Measurements from ENCODE around the gene NDUFS3.
"Not testable (repeated sequence)": the region's sequence is repeated elsewhere in the genome, so short reads cannot be mapped to it uniquely, and the experiment has no call there.

Gene NDUFS3

DNA sequence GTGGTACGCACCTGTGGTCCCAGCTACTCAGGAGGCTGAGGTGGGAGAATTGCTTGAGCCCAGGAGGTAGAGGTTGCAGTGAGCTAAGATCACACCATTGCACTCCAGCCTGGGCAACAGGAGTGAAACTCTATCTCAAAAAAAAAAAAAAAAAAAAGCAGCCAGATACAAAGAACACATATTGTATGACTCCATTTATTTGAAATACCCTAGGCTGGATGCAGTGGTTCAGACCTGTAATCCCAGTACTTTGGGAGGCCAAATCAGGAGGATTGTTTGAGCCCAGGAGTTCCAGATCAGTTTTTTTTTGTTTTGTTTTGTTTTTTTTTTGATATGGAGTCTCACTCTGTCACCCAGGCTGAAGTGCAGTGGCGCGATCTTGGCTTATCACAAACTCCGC lies 16.5 kb upstream of the NDUFS3 start:
- DNase-seq, result not testable (repeated sequence)

DNA sequence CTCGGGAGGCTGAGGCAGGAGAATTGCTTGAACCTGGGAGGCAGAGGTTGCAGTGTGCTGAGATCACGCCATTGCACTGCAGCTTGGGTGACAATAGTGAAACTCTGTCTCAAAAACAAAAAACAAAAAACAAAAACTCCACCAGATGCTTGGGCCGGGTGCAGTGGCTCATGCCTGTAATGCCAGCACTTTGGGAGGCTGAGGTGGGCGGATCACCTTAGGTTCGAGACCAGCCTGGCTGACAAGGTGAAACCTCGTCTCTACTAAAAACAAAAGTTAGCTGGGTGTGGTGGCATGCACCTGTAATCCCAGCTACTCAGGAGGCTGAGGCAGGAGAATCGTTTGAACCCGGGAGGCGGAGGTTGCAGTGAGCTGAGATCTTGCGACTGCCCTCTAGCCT lies 14.5 kb upstream of the NDUFS3 start:
- not testable (repeated sequence) for DNase-seq

DNA sequence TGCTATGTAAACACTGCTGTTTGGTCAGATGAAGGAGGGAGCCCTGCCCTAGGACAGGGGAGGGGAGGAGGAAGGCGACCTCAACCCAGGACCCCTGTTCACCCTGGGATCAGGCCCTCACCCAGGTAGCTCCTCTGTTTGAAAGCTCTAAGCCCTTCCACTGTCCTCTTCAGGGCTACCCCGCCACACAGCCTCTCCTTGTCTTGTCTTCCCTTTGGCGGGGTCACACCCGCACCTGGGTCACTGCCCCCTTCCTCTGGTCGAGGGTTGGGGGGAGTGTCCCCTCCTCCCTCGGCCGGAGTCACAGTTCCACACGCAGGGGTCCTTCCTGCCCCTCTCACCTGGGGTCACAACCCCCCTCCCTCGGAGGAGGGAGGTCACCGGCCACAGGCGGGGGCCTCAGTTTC lies 13.9 kb upstream of the NDUFS3 start:
- DNase-seq, result peak; percentile 20

DNA sequence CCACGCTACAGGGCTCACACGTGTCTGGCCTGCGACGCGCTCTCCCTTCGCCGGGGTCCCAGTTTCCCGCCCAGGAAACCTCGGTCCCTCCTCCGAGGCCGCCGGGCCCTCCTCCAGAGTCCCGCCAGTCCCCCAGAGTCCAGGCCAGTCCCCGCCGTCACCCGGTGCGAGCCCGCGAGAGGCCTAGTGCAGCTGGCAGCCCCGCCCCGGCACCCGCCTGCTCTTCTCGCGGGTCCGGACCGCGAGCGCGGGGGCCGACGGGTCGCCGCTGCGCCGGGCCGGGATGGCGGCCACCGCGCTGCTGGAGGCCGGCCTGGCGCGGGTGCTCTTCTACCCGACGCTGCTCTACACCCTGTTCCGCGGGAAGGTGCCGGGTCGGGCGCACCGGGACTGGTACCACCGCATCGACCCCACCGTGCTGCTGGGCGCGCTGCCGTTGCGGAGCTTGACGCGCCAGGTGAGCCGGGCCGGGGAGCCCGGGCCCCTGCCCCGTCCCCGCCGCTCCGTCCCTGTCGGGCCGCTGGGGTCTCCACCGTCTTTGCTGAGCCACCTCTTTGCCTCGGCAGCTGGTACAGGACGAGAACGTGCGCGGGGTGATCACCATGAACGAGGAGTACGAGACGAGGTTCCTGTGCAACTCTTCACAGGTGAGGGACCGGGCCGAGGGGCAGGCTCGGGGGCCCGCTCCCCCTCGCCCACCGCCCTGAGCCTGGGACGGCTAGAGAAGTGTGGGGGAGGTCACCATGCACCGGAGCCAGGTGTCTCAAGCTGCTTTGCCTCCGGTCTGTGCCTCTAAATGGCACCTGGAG lies 13.3 kb upstream of the NDUFS3 start, which contains the start of gene PTPMT1:
Gene PTPMT1, plus strand, starts transcription at position 260 of the 809 bp plus-strand sequence. Its CDS starts 24 bp downstream, at position 284.
- DNase-seq, result peak; percentile 93

DNA sequence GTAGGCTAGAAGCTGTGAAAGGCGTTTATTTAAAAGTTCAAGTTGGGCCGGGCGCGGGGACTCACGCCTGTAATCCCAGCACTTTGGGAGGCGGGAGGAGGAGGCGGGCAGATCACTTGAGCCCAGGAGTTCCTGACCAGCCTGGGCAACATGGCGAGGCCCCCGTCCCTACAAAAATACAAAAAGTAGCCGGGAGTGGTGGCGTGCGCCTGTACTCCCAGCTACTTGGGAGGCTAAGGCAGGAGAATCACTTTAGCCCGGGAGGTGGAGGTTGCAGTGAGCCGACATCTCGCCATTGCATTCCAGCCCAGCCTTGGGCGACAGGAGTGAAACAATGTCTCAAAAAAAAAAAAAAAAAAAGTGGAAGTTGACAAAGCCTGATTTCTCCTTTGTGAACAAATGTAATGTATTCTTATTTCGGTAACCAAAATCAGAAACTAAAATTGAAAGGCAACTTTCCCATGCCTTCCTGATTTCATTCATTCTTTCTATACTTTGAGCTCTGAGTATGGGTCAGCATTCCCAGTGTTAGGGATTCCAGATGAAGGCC lies 12.7 kb upstream of the NDUFS3 start:
- peak; percentile 51 for DNase-seq

DNA sequence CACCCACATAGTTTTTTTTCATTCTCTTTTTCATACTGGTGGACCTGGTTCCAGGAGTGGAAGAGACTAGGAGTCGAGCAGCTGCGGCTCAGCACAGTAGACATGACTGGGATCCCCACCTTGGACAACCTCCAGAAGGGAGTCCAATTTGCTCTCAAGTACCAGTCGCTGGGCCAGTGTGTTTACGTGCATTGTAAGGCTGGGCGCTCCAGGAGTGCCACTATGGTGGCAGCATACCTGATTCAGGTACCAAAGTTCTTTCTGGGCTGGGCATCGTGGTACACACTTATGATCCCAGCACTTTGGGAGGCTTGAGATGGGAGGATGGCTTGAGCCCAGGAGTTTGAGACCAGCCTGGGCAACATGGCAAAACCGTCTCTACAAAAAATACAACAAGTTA lies 9.2 kb upstream of the NDUFS3 start:
- DNase-seq, result no peak

DNA sequence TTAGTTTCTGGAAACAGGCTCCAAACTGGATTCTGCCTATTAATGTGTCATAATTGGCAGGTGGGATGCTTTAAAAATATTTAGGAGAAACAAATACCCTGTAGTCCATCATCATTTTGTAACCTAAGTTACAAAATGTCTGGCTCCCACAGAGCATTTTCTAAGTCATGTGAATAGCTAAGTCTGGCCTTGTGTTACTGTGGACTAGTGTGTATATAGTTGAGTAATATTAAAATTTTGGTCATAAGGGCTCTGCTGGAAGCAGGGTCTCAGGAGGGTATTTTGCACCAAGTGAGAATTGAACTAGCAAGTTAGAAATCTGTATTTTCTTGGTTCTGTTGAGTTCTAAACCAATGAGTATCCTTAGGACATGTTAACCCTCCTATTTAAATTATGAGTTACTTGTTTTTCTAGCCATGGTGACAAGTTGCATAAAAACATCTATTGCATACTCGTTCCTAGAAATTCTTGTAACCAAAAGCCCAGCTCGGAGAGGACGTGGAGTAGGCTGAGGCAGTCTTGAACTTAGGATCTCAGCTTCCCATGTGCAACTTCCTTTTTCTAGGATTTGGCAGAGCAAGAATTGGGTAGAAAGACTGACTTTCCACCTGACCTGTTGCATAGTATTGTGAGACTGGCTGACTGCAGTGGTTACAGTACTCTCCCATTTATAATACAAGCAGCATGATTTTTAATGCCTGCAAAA lies 8.1 kb upstream of the NDUFS3 start:
- no peak for DNase-seq

DNA sequence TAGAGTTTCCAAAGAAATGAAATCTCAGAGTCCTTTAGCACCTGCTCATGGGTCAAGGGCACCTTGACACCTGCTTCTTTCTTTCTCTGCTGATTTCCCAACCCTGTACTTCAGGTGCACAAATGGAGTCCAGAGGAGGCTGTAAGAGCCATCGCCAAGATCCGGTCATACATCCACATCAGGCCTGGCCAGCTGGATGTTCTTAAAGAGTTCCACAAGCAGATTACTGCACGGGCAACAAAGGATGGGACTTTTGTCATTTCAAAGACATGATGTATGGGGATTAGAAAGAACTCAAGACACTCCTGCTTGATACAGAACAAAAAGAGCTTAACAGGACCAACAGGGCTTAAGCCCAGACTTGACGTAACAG lies 7.5 kb upstream of the NDUFS3 start:
- DNase-seq, result no peak

DNA sequence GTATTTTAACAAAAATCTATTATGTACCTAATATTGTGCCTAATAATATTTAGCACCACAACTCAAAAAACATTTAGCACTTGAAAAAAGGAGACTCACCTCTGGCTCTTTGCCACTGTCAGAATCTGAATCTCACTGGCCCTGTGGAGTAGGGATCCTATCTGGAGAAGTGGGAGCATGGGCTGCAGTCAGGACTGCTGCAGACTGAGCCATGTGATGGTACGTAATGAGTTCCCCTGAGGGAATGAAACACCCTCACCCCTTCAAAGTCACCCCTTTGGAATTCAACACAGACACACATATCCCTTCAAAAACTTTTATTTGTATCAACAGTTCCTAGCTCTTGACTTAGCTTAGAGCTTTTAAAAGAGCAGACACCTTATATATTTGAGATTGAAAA lies 7.0 kb upstream of the NDUFS3 start:
- no peak for DNase-seq

DNA sequence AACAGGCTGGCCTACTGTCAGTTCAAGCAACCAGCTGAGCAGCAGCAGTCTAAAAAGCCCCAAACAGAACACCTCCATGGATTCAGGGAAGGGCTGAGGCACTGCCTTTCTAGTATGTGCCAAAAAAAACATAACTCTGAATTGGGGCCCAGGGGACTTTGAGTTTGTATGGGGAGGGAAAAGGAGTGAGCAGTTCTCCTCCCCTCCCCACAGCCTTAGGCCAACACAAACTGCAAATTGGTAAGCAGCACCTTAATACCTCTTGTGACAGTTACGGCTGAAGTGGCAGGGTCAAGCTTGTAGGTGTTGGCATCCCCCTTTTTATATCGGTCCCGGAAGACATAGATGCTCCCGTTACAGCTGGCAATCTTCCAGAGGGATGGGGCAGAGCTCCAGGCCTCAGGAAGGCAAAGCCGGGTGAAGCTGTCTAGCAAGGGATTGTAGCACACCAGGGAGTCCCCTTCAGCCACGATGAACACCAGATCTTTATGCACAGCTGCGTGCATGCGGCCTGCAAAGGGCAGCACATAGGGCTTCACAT lies 6.1 kb upstream of the NDUFS3 start:
- no peak for DNase-seq

DNA sequence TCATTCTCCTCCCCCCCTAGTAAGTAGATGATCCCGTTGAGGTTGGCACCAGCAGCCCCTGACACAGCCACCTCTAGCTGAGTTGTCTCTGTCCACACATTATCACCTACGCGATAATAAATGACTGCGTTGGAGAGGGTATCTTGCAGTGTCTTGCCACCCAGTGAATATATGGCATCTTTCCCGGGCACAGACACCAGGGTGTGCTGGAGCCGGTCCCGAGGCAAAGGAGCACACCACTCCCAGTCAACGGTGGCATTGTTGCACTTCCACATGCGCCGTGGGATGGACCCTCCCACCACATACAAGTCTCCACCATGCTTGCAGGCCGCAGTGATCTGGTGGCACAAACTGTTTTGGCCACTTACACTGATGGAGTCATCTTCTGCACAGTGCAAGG lies 5.6 kb upstream of the NDUFS3 start:
- no peak for DNase-seq

DNA sequence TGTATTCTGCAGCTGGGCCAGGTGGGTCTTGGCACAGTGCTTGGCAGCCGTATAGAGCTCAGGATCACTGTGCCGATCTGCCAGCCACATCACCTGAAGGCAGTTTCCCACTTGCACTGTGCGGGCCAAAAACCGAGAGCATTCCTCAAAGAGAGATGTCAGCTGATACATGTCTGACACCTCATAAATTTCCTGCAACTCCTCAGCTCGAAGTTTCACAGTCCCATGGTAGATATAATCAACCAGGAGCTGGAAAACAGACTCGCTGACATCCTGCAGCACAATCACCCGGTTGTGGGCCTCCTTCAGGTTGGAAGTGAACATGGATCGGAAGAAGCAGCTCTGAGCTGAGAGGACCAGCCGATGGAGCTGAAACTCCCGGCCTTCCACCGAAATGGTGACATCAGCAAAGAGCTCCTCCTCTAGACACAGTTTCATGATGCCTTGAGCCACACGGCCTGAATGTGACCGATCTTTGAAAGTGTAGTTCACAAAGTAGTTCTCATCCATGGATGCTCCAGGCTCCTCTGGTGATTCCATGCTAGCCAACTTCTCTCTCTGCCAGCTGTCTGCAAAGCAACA lies 1.3 kb upstream of the NDUFS3 start:
- no peak for DNase-seq

DNA sequence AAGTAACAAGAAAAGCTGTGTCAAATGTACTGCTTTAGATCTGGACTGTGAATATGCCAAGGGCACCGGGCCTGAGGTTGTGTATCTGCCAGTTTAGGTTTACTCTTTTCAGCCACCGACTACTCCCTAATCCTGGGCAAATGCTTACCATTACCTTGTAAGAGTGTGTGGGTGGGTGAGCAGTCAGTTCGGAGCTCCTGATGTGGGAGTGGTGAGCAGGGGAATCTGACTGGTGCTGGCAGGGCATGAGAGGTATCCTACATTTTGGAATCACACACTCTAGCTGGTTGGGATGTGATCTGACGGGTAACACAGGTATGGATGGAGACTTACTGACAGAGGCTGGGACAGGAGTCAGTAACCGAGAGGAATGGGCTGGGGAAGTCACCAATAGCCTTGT lies 5.0 kb downstream of the NDUFS3 start:
- DNase-seq, result no peak

DNA sequence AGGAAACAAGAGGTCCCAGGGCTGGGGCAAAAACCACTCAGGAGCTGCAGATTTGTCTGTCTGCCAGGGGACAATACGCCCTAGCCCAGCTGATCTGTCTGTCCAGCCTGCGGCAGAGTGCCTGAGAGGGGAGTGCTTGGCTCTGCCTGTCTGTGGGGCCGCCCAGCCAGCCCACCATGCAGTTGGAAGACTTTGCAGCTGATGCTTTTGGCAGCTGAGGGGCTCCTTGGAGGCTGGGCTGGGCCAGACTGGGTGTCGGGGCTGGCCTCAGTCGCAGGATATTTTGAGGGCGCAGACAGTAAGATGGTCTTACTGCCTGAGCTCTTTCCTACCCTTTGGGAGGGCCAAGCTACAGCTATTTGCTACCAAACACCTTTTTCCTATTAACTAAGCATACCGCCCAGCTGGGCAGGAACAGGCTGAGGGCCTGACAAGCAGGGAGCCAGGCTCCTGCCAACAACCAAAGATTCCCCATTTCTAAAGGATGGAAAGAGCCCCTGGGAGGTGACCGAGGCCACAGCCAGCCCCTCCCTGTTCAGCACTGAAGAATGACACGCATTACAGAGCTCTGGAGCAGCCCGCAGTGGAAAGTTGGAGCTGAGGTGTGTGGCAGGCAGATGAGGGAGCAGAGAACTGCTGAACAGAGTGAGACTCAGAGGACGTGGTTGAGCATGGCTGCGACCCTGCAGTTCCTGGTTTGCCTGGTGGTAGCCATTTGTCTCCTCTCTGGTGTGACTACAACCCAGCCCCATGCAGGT lies 7.4 kb downstream of the NDUFS3 start, which contains the start of gene FAM180B:
Gene FAM180B, plus strand, starts transcription at position 581 of the 758 bp plus-strand sequence. Its CDS starts 91 bp downstream, at position 672.
- DNase-seq, result no peak

DNA sequence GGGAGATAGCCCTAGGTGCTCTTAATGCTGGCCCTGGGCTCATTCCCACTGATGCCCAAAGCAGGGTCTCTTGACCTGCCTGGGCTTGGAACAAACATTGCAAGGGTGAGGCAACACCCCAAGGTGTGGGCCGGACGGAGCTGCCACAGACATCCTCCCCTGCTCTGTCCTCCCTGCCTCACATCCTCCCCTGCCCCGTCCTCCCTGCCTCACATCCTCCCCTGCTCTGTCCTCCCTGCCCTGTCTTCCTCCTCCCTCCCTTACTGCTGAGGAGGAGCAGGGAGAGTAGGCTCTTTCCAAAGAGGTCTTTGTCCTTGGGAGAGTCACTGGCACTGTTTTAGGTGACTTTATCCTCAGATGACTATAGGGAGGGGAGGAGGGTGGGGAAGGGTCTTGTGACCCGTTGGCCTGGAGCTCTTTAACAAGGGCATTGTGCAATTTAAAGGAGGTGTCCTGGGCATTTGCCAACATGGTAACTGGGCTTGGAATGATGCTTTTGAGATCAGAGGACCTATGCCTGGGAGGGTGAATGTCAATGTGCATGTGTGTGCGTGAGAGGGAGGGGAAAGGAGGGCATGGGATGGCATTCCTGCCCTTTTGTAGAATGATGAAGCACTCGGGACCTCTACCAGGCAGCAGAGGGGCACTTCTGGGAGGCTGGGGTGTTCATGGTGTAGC lies 8.3 kb downstream of the NDUFS3 start:
- DNase-seq, result peak; percentile 33

DNA sequence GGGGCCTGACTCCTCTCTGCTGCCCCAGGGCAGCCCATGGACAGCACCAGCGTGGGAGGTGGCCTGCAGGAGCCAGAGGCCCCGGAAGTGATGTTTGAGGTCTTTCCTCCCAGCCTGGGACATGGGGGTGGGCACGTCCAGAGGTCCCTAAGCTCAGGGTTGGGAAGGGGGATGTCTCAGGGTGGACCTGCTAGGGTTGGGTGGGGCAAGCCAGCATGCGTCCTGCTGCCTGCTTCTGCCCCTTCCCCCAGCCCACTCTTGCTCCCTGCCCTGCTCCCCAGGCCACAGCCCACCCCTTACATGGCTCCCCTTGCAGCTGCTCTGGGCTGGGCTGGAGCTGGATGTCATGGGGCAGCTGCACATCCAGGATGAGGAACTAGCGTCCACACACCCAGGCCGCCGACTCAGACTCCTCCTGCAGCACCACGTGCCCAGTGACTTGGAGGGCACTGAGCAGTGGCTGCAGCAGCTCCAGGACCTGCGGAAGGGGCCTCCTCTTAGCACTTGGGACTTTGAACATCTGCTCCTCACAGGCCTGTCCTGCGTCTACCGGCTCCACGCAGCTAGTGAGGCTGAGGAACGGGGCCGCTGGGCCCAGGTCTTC lies 9.0 kb downstream of the NDUFS3 start:
- DNase-seq, result peak; percentile 88

DNA sequence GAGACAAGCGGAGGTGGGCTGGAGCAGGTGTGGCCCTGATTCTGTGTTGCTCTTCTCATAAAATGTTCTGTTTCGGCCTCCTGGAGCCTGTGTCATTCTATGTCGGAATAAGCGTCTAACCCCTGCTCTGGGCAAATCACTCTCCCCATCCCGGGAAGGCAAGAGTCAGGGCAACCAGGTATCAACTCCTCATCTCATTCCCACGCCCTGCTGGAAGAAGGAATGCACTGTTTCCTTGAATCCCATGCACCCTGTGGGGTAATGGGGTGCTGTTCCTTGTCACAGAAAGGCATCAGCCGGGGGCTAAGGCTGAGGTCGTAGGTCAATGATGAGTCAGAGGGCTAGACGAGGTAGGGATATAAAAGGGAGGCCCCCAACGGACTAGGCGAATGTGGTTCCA lies 10.2 kb downstream of the NDUFS3 start:
- DNase-seq, result no peak

DNA sequence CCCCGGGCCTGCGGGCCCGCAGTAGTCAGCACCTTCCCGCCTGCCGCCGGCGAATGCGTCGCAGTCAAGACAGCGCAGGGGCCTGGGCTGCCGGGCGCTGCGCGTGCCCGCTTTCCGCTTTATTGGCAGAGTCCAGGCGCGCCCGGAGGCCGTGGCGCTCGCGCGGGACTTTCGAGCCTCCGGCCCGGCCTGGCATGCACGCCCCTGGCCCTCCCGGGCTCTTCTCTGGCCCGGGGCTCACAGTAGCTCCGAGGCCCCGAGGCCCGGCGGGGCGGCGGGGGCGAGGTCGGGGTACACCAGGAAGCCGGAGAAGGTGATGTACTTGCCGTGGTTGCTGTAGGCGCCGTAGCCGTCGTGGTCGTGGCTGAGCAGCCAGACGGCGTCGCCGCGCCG lies 10.7 kb downstream of the NDUFS3 start:
- DNase-seq, result no peak

DNA sequence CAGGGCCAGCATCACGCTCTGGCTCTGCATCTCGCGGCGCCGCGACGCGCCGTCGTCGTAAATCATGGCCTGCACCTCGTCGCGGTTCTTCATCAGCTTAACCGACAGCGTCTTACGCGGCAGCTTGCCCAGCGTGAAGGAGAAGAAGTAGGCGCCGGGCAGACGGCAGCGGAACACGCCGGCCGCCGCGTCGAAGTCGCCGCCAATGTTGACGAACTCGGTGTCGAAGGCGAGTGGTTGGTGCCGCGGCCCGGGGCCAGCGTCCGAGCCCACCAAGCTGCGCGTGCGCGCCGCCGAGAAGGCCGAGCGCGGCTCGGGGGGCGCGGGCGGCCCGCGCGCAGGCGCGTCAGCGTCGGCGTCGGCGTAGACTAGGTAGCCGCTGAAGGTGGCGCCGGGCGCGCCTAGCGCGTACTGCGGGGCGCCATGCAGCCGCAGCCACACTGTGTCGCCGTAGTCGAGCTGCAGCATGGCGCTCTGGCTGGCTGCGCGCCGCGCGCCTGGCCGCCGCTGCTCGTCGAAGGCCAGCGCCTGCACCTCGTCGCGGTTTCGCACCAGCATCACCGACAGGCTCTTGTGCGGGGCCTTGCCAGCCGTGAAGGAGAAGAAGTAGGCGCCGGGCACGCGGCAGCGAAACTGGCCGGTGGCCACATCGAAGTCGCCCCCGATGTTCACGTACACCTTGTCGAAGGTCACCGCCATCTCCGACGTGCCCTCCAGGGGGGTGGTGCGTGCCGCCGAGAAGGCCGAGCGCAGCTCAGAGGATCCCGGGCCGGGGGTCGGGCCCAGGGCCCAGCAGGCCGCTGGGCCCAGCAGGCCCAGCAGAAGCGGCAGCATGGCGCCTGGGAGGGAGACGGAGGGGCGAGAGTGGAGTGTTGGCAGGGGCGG lies 11.3 kb downstream of the NDUFS3 start:
- DNase-seq, result no peak

DNA sequence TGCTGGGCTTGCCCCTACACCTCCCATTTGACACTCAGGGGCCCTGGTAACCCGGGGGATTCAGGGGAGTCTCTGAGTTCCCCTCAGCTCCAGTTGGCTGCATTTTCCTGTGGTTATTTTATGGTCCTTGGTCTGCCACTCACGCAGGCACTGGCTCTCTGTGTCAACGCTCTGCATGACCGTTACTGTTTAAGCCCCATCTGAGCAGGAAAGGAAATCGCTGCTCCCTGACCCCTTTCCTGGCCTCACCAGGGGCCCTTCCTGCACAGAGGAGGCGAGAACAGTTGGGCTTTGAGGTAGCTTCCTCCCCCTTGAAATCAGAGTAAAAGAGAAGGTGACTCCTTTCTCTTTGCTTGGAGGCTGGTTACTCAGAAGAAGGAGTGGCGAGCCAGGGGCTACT lies 12.9 kb downstream of the NDUFS3 start:
- peak; percentile 76 for DNase-seq
